ENCODE measurements around the gene NUP35.

Gene NUP35

GRCh38 chr2:183209395-183210028 is 85.3 kb downstream of the NUP35 start:
- TF ChIP-seq GATA1 (IDR thresholded peaks at IDR 0.05; ENCODE audit: low read depth, low read length): no peak
- no peak for TF ChIP-seq POLR2A (IDR thresholded peaks at IDR 0.05; ENCODE audit: low read length)
- no peak for DNase-seq
